ENCODE data around the gene FKBP5.

- TF ChIP-seq CTCF (IDR thresholded peaks at IDR 0.05), result no peak
- no peak for TF ChIP-seq POLR2AphosphoS5 (IDR thresholded peaks at IDR 0.05)
- no peak for TF ChIP-seq POLR2A (IDR thresholded peaks at IDR 0.05)
- TF ChIP-seq EP300 (IDR thresholded peaks at IDR 0.05), result no peak
Measured at GRCh38 chr6:35651244-35651643, 37.5 kb downstream of the FKBP5 start.
